Prostate gland (tissue), 2 donors: ENCODE measurements around the gene STOM. TPM values are rescaled to one million over a fixed set of nuclear protein-coding genes. Genes with fewer than 3 reads are reported as not detected.

ENCODE experiments used
- DNase-seq: peaks from one replicate; pipeline ENCODE4 v3.0.0-alpha.2; 2019; ENCODE audit warnings: low spot score
- H3K27ac ChIP-seq, 2 donors: fragments of 200-600 bp; sonication (generic); 2 replicates each; pipeline ENCODE4 v1.5.1; 2017 to 2019
- H3K27me3 ChIP-seq: fragments of 200-600 bp; sonication (generic); replicated peaks from 2 replicates; pipeline ENCODE4 v1.5.1; 2019; ENCODE audit not compliant: insufficient read depth
- H3K36me3 ChIP-seq, 2 donors: fragments of 200-600 bp; sonication (generic); 1 replicate in 1 of 2; 2 replicates in 1 of 2; pipeline versions ENCODE4 v1.5.1 to v1.8.1; 2017 to 2019
- H3K4me1 ChIP-seq: fragments of 200-600 bp; sonication (generic); replicated peaks from 2 replicates; pipeline ENCODE4 v1.5.1; 2019
- H3K4me3 ChIP-seq, 2 donors: fragments of 200-600 bp; sonication (generic); 2 replicates each; pipeline ENCODE4 v1.5.1; 2017 to 2019
- H3K9me3 ChIP-seq: fragments of 200-600 bp; sonication (generic); 2 replicates; pipeline ENCODE4 v1.5.1; 2017
- POLR2A ChIP-seq: fragments of 450-650 bp; IDR thresholded peaks from one replicate; pipeline ENCODE4 v1.6.1; 2016; ENCODE audit warnings: antibody characterized with exemption, mild to moderate bottlenecking
- POLR2AphosphoS5 ChIP-seq: sonication (generic); formaldehyde crosslinking; IDR thresholded peaks from one replicate; pipeline ENCODE4 v1.6.1; 2017; ENCODE audit warnings: antibody characterized with exemption
- WGBS: methylation state at CpG from one replicate; pipeline ENCODE4 v1.1.5; 2018; 5-methylcytosine and 5-hydroxymethylcytosine counted together
- intact Hi-C: fragments of 100-400 bp; cut with DNase I; formaldehyde crosslinking; loops from one replicate; pipeline ENCODE4 v1.14.2; 2022
- total RNA-seq, 2 donors: library from RNA; depleted of rRNA; stranded (reverse); fragments of >200 nt; gene quantifications; one replicate each; pipeline ENCODE4 v1.1.0, GENCODE V29; 2016
- TF ChIP-seq, protein P1 (sequence below), 4 experiments: fragments of 200-600 bp in 2 of 4; fragments of 450-650 bp in 2 of 4; sonication (generic) in 2 of 4; IDR thresholded peaks; 1 replicate in 3 of 4; 2 replicates in 1 of 4; pipeline ENCODE4 v1.5.1; 2016 to 2019; ENCODE audit warnings: antibody characterized with exemption in 4 of 4, mild to moderate bottlenecking in 2 of 4, moderate library complexity in 2 of 4

The STOM gene
- total RNA-seq, 2 donors from 2014 or later, result 64.3 to 85.1 TPM

DNA sequence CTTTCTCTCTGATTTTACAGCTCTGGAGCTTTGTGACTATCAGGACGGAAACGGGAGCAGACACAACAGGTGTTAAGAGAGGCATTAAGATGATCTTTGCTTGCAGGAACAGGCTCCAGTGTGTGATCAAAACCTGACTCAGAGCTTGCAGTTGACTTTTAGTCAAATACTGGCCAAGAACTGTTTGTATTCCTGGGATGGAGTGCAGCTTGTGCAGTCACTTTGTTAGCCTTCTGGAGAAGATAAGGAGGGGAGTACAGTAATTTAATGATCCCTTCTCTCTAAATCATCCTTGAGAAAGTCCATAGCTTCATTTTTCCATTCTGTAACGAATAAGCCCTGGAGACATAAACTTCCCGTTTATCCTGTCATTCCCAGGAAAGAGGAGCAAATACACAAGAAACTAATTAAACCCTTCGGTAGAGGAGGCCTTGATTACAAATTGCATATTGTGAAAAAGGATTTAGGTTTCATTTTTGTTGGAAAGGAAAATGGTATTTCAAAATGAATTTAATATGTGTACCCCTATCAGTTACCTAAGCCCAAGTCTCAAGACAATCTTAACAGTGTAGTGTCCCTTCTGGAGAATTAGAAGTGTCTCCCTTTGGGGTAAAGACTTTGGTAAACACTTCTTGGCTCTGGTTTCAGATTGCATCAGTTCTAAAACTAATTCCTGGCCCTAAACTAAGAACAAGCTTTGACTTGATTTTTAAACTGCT is 3.1 kb upstream of the STOM start:
- DNase-seq, result peak; percentile 51
- Histone ChIP-seq H3K27ac (peak overlapping the region; percentile 77 to 88), H3K36me3 (no peaks in the 10 kb centered on the region), H3K4me3 (no peak overlapping the region), H3K9me3 (no peaks in the 10 kb centered on the region), H3K27me3 (no peaks in the 10 kb centered on the region), H3K4me1 (no peaks in the 10 kb centered on the region)
- WGBS, result 11% methylated on average over 5 of the region's 5 CpGs
- intact Hi-C loops, result loop anchor here (5.0 kb wide), 1 partner anchor 96 kb away; no protein-coding TSS in a partner anchor
- TF ChIP-seq POLR2A, result peak; percentile 36
- TF ChIP-seq POLR2AphosphoS5, result peak; percentile 50
- TF ChIP-seq, protein P1, sequence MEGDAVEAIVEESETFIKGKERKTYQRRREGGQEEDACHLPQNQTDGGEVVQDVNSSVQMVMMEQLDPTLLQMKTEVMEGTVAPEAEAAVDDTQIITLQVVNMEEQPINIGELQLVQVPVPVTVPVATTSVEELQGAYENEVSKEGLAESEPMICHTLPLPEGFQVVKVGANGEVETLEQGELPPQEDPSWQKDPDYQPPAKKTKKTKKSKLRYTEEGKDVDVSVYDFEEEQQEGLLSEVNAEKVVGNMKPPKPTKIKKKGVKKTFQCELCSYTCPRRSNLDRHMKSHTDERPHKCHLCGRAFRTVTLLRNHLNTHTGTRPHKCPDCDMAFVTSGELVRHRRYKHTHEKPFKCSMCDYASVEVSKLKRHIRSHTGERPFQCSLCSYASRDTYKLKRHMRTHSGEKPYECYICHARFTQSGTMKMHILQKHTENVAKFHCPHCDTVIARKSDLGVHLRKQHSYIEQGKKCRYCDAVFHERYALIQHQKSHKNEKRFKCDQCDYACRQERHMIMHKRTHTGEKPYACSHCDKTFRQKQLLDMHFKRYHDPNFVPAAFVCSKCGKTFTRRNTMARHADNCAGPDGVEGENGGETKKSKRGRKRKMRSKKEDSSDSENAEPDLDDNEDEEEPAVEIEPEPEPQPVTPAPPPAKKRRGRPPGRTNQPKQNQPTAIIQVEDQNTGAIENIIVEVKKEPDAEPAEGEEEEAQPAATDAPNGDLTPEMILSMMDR (IDR thresholded peaks at IDR 0.05), result no peak

DNA sequence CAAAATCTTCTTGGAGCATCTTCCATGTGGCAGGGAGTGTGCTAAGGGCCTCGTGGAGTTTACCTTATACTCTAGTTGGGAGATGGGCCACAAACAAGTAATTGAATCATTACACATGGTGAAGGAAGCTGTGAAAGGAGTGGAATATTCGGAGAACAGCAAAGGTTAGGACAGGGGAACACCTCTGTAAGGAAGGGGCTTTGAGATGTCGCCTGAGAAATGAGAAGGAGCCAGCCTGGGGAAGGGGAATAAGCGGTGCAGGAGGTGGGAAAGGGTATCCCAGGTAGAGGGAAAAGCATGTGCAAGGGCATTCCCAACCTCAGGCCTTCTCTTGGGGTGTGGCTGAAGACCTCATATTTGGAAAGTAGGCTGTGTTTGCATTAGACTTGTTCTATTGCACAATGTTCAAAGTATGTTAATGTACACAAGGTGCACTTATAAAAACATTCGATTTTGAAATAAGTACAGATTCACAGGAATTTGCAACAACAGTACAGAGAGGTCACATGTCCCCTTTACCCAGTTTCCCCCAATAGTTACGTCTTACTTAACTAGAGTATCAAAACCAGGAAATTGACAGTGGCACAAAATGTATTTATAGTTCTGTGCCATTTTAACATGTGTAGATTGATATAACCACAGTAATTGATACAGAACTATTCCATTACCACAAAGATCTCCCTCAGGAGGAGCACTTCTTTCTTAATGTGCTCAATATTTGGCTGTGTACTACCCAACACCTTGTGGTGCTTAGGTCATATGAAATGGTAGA is 2.4 kb upstream of the STOM start:
- no peaks in the 10 kb centered on the region for H3K9me3 ChIP-seq
- intact Hi-C loops, result loop anchor here (5.0 kb wide), 1 partner anchor 95 kb away; no protein-coding TSS in a partner anchor
- 59% methylated on average over 6 of the region's 6 CpGs for WGBS
- H3K4me1 ChIP-seq, result no peaks in the 10 kb centered on the region
- no peak for DNase-seq
- H3K27me3 ChIP-seq, result no peaks in the 10 kb centered on the region
- peak overlapping the region; percentile 77 to 88 for H3K27ac ChIP-seq
- H3K36me3 ChIP-seq, result no peaks in the 10 kb centered on the region
- TF ChIP-seq POLR2AphosphoS5 (peak; percentile 46), POLR2A (no peak)
- TF ChIP-seq, protein P1 (IDR thresholded peaks at IDR 0.05), result no peak
- no peak overlapping the region for H3K4me3 ChIP-seq

DNA sequence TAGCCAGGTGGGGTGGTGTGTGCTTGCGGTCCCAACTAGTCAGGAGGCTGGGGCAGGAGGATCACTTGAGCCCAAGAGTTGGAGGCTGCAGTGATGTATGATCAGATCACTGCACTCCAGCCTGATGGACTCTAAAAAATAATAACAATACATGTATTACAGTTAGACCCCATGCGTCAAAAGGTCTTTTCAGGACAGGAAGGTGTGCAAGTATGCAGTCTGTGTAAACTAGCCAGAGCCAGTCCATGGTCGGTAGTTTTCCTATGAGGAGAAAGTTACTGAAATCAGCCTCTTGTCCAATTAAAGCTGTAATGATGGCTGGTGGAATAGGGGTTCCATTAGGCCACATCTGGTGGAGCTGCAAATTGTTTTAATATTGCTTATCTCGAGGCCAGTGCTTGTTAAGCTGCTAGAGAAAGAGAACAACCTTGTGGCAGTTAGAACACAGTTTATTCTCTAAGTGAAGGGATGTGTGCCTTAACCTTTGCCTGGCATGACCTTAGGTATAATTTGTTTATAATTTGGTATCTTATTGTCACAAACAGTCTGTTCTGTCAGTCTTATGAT is 1.5 kb upstream of the STOM start:
- Histone ChIP-seq H3K9me3 (no peaks in the 10 kb centered on the region), H3K27ac (peak overlapping the region; percentile 88 to 90), H3K27me3 (no peaks in the 10 kb centered on the region), H3K36me3 (no peaks in the 10 kb centered on the region), H3K4me1 (no peaks in the 10 kb centered on the region), H3K4me3 (no peak overlapping the region)
- DNase-seq, result no peak
- intact Hi-C loops, result loop anchor here (2.0 to 5.0 kb wide), 2 partner anchors 47 to 94 kb away; no protein-coding TSS in a partner anchor
- 63% methylated on average over 4 of the region's 4 CpGs for WGBS
- TF ChIP-seq, protein P1 (IDR thresholded peaks at IDR 0.05), result no peak
- TF ChIP-seq POLR2AphosphoS5, result no peak
- TF ChIP-seq POLR2A, result no peak

DNA sequence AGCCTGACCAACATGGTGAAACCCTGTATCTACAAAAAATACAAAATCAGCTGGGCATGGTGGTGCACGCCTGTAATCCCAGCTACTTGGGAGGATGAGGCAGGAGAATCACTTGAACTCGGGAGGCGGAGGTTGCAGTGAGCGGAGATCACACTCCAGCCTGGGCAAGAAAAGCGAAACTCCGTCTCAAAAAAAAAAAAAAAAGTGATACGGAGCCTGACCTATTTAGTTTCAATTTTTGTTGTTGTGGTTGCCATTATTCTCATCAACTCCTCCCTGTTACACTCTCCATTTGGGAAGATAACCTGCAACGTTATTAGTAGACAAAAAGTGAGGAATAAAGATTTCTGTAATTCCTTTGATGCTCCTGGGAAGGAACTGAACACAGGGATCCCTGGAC is 1.3 kb downstream of the STOM start:
- TF ChIP-seq POLR2AphosphoS5 (no peak), POLR2A (no peak)
- TF ChIP-seq, protein P1 (IDR thresholded peaks at IDR 0.05), result no peak
- intact Hi-C loops, result no loop called here

More for the DNA sequence above, 1.3 kb downstream of the STOM start:
- WGBS, result 61% methylated on average over 8 of the region's 8 CpGs
- Histone ChIP-seq H3K27me3 (no peaks in the 10 kb centered on the region), H3K9me3 (no peaks in the 10 kb centered on the region), H3K4me1 (peaks cover 4% of the 10 kb centered on the region), H3K27ac (peak overlapping the region; percentile 88 to 90), H3K36me3 (no peaks in the 10 kb centered on the region), H3K4me3 (peak overlapping the region; percentile 37 to 48)
- DNase-seq, result no peak
